SK-N-SH (cell line): Measurements from ENCODE around the gene ROR2. TPM values are rescaled to one million over a fixed set of nuclear protein-coding genes. Genes with fewer than 3 reads are reported as not detected.

Experiments used
- CTCF ChIA-PET: fragments of 300-600, 350-600 bp; formaldehyde crosslinking; extraction: SDS; loops from one replicate; lab custom pipeline; 2021; lab: Yijun Ruan, JAX
- POLR2A ChIA-PET: fragments of 350-600 bp; sonication (Branson Sonifier 250); formaldehyde crosslinking; extraction: SDS; loops from one replicate; lab custom pipeline; 2020; ENCODE audit warnings: antibody characterized with exemption, inconsistent platforms; lab: Yijun Ruan, JAX
- DNase-seq: peaks from one replicate; pipeline ENCODE4 v3.0.0; 2012
- H2AFZ ChIP-seq: fragments of 200-600 bp; sonication (generic); 2 replicates; pipeline ENCODE4 v1.8.1; 2016; ENCODE audit warnings: antibody characterized with exemption, mild to moderate bottlenecking, low read depth
- H3F3A ChIP-seq: fragments of 200-600 bp; sonication (generic); replicated peaks from 2 replicates; pipeline ENCODE3; 2016; ENCODE audit warnings: antibody characterized with exemption, mild to moderate bottlenecking; ENCODE audit not compliant: insufficient read depth
- H3K27ac ChIP-seq, 2 experiments: fragments of 200-500 bp in 1 of 2; fragments of 200-600 bp in 1 of 2; sonication (Bioruptor generic) in 1 of 2; sonication (generic), shearing (Covaris generic) in 1 of 2; 2 replicates each; pipeline versions ENCODE4 v1.5.1 to v1.6.1; 2014 to 2016; ENCODE audit warnings: low read depth in 2 of 2, inconsistent platforms in 1 of 2, low read length in 1 of 2, mild to moderate bottlenecking in 1 of 2, mixed read lengths in 1 of 2
- H3K27me3 ChIP-seq: fragments of 200-600 bp; sonication (generic), shearing (Covaris generic); 2 replicates; pipeline ENCODE4 v1.6.1; 2016; ENCODE audit warnings: mixed run types; ENCODE audit not compliant: insufficient read depth
- H3K36me3 ChIP-seq, 2 experiments: fragments of 200-500 bp in 1 of 2; fragments of 200-600 bp in 1 of 2; sonication (Bioruptor generic) in 1 of 2; sonication (generic) in 1 of 2; replicated peaks in 1 of 2; 2 replicates each; pipeline versions ENCODE3 to v1.5.1; 2014 to 2016; ENCODE audit warnings: low read length in 1 of 2, mild to moderate bottlenecking in 1 of 2; ENCODE audit not compliant: insufficient read depth in 2 of 2, control insufficient read depth in 1 of 2
- H3K4me1 ChIP-seq, 2 experiments: fragments of 200-500 bp in 1 of 2; fragments of 200-600 bp in 1 of 2; sonication (Bioruptor generic) in 1 of 2; sonication (generic), shearing (Covaris generic) in 1 of 2; 2 replicates each; pipeline versions ENCODE4 v1.5.1 to v1.6.1; 2014 to 2016; ENCODE audit warnings: low read depth in 1 of 2, low read length in 1 of 2, mixed run types in 1 of 2; ENCODE audit not compliant: insufficient read depth in 2 of 2, control insufficient read depth in 1 of 2
- H3K4me2 ChIP-seq: fragments of 200-600 bp; sonication (generic), shearing (Covaris generic); 2 replicates; pipeline ENCODE4 v1.6.1; 2017; ENCODE audit warnings: mixed run types
- H3K4me3 ChIP-seq, 2 experiments: fragments of 200-500 bp in 1 of 2; fragments of 200-600 bp in 1 of 2; sonication (Bioruptor generic) in 1 of 2; sonication (generic), shearing (Covaris generic) in 1 of 2; 2 replicates each; pipeline versions ENCODE4 v1.5.1 to v1.8.1; 2014 to 2016; ENCODE audit warnings: low read depth in 2 of 2, inconsistent platforms in 1 of 2, low read length in 1 of 2, mild to moderate bottlenecking in 1 of 2, mixed read lengths in 1 of 2, moderate library complexity in 1 of 2
- H3K79me2 ChIP-seq: fragments of 200-600 bp; sonication (generic); 2 replicates; pipeline ENCODE4 v1.8.1; 2017; ENCODE audit warnings: mild to moderate bottlenecking; ENCODE audit not compliant: insufficient read depth
- H3K9ac ChIP-seq: fragments of 200-600 bp; sonication (generic); 2 replicates; pipeline ENCODE4 v1.6.1; 2017; ENCODE audit warnings: mixed run types
- H3K9me2 ChIP-seq: fragments of 200-600 bp; sonication (generic); 2 replicates; pipeline ENCODE4 v1.6.1; 2017; ENCODE audit warnings: mixed run types
- H3K9me3 ChIP-seq: fragments of 200-600 bp; sonication (generic); 2 replicates; pipeline ENCODE4 v1.6.1; 2017; ENCODE audit warnings: mixed run types, mild to moderate bottlenecking, moderate library complexity
- H4K20me1 ChIP-seq: fragments of 200-600 bp; sonication (generic); 2 replicates; pipeline ENCODE4 v1.6.1; 2017; ENCODE audit warnings: mild to moderate bottlenecking, mixed run types; ENCODE audit not compliant: insufficient read depth
- CHD2 ChIP-seq: fragments of 150-350 bp; IDR thresholded peaks from 2 replicates; pipeline ENCODE4 v1.6.1; 2018; ENCODE audit warnings: low read length; ENCODE audit not compliant: partially characterized antibody
- CTCF ChIP-seq: fragments of 200-600 bp; sonication (generic); IDR thresholded peaks from 2 replicates; pipeline ENCODE4 v1.6.1; 2017; ENCODE audit warnings: antibody characterized with exemption, mild to moderate bottlenecking, moderate library complexity
- ELF1 ChIP-seq: IDR thresholded peaks from 2 replicates; pipeline ENCODE4 v1.4.0; 2012
- EP300 ChIP-seq, 2 experiments: IDR thresholded peaks; 2 replicates each; pipeline versions ENCODE4 v1.4.0 to v1.6.1; 2012; ENCODE audit warnings: borderline replicate concordance in 1 of 2, low read depth in 1 of 2, low read length in 1 of 2
- FOXJ3 ChIP-seq: sonication (generic); formaldehyde crosslinking; IDR thresholded peaks from 2 replicates; pipeline ENCODE4 v1.5.1; 2020; ENCODE audit warnings: mild to moderate bottlenecking, missing genetic modification reagents
- GABPA ChIP-seq: IDR thresholded peaks from 2 replicates; pipeline ENCODE4 v1.4.0; 2012; ENCODE audit warnings: low read depth, mild to moderate bottlenecking
- GATA2 ChIP-seq: sonication (generic); formaldehyde crosslinking; IDR thresholded peaks from 2 replicates; pipeline ENCODE4 v1.5.0; 2020; ENCODE audit warnings: mild to moderate bottlenecking, missing genetic modification reagents
- IRF3 ChIP-seq: fragments of 150-350 bp; IDR thresholded peaks from 2 replicates; pipeline ENCODE4 v1.6.1; 2016; ENCODE audit warnings: mild to moderate bottlenecking, low read depth, low read length
- MAX ChIP-seq: IDR thresholded peaks from 2 replicates; pipeline ENCODE4 v1.4.0; 2012; ENCODE audit warnings: low read depth
- MEF2A ChIP-seq: IDR thresholded peaks from 2 replicates; pipeline ENCODE4 v1.4.0; 2012; ENCODE audit warnings: low read depth, borderline replicate concordance
- MXI1 ChIP-seq: IDR thresholded peaks from 2 replicates; pipeline ENCODE4 v1.6.1; 2012; ENCODE audit warnings: mild to moderate bottlenecking, low read depth, low read length, improper control_type of control experiment
- NRF1 ChIP-seq: IDR thresholded peaks from 2 replicates; pipeline ENCODE4 v1.6.1; 2012; ENCODE audit warnings: low read depth, mild to moderate bottlenecking, low read length
- PBX3 ChIP-seq: IDR thresholded peaks from 2 replicates; pipeline ENCODE4; 2012
- POLR2AphosphoS5 ChIP-seq: IDR thresholded peaks from 2 replicates; pipeline ENCODE4 v1.6.1; 2012; ENCODE audit warnings: low read depth, low read length
- RCOR1 ChIP-seq: fragments of 150-350 bp; IDR thresholded peaks from 2 replicates; pipeline ENCODE4 v1.6.1; 2017; ENCODE audit warnings: antibody characterized with exemption, low read length
- SMC3 ChIP-seq: IDR thresholded peaks from 2 replicates; pipeline ENCODE4 v1.6.1; 2012; ENCODE audit warnings: low read depth, low read length, improper control_type of control experiment
- TCF12 ChIP-seq: IDR thresholded peaks from 2 replicates; pipeline ENCODE4 v1.4.0; 2012
- YY1 ChIP-seq: IDR thresholded peaks from 2 replicates; pipeline ENCODE4 v1.4.0; 2012; ENCODE audit warnings: low read depth, mild to moderate bottlenecking
- ZBTB33 ChIP-seq: IDR thresholded peaks from 2 replicates; pipeline ENCODE4 v1.4.0; 2012; ENCODE audit warnings: low read depth, borderline replicate concordance
- WGBS: methylation state at CpG from one replicate; pipeline ENCODE4 v1.1.6; 2017; ENCODE audit warnings: low lambda C conversion rate; 5-methylcytosine and 5-hydroxymethylcytosine counted together
- polyA plus RNA-seq, 3 experiments: library from polyadenylated mRNA; depleted of rRNA; stranded (reverse); fragments of >200 nt; gene quantifications; 2 replicates each; pipeline ENCODE4 v1.2.3, GENCODE V29; 2012

The ROR2 gene
- polyA plus RNA-seq, 1 of the 3 experiments (the other 2 are of a cell fraction): 0.43 TPM

- 58% methylated on average over 2 of the region's 2 CpGs for WGBS
- no peak for TF ChIP-seq TCF12
- TF ChIP-seq GATA2 (CRISPR knock-in tag): no peak
- ChIA-PET POLR2A (no interaction called here), CTCF (no interaction called here)
- Histone ChIP-seq H3K36me3 (no peaks in the 10 kb centered on the region), H3K27ac (no peak overlapping the region), H3K79me2 (no peaks in the 10 kb centered on the region), H3K27me3 (no peaks in the 10 kb centered on the region), H3K9ac (no peak overlapping the region), H2AFZ (no peak overlapping the region), H3K4me2 (no peak overlapping the region), H3K9me3 (peaks cover 17% of the 10 kb centered on the region), H4K20me1 (no peaks in the 10 kb centered on the region), H3K9me2 (no peaks in the 10 kb centered on the region), H3K4me3 (no peak overlapping the region), H3K4me1 (no peaks in the 10 kb centered on the region), H3F3A (no peaks in the 10 kb centered on the region)
- no peak for DNase-seq
Observed at GRCh38 chr9:91519520-91520277, 430.3 kb downstream of the ROR2 start.

GRCh38 chr9:91518462-91518861 is 431.6 kb downstream of the ROR2 start:
- CTCF ChIA-PET: no interaction called here
- no peak for TF ChIP-seq NRF1
- no peak for TF ChIP-seq PBX3
- no peak for TF ChIP-seq YY1
- no peak for TF ChIP-seq SMC3
- no peak for TF ChIP-seq CHD2
- TF ChIP-seq GABPA: no peak
- no peak for TF ChIP-seq POLR2AphosphoS5
- TF ChIP-seq MAX: no peak
- TF ChIP-seq RCOR1: no peak
- no peak for TF ChIP-seq MXI1
- no peak for TF ChIP-seq TCF12
- no peak for TF ChIP-seq IRF3
- no peak for TF ChIP-seq FOXJ3 (CRISPR knock-in tag)
- no peak for TF ChIP-seq MEF2A
- TF ChIP-seq ZBTB33: no peak
- TF ChIP-seq EP300 (IDR thresholded peaks at IDR 0.05; ENCODE audit: borderline replicate concordance in 1 of 2, low read depth in 1 of 2, low read length in 1 of 2): no peak
- TF ChIP-seq CTCF: no peak
- TF ChIP-seq ELF1: no peak
- TF ChIP-seq, all 33 proteins: peak for 0
- 80% methylated on average over 5 of the region's 5 CpGs for WGBS

More at GRCh38 chr9:91518462-91518861, 431.6 kb downstream of the ROR2 start:
- Histone ChIP-seq H4K20me1 (no peaks in the 10 kb centered on the region), H3K27ac (no peak overlapping the region), H3K27me3 (no peaks in the 10 kb centered on the region), H2AFZ (no peak overlapping the region), H3F3A (no peaks in the 10 kb centered on the region), H3K9me2 (no peaks in the 10 kb centered on the region), H3K4me1 (no peaks in the 10 kb centered on the region), H3K9ac (no peak overlapping the region), H3K36me3 (no peaks in the 10 kb centered on the region), H3K4me3 (no peak overlapping the region), H3K4me2 (no peak overlapping the region), H3K9me3 (peaks cover 17% of the 10 kb centered on the region), H3K79me2 (no peaks in the 10 kb centered on the region)
- DNase-seq: no peak
- POLR2A ChIA-PET: no interaction called here
